GM19023 (cell line): ENCODE results near the gene BLM.

Experiments used
- ATAC-seq: cut with Tn5 transposase; IDR thresholded peaks from one replicate; pipeline ENCODE4 v1.9.1; 2021; ENCODE audit warnings: mild to moderate bottlenecking, moderate library complexity; ENCODE audit not compliant: unreplicated experiment

Gene BLM

GRCh38 chr15:90691369-90691768, 25.8 kb upstream of the BLM start:
- ATAC-seq: no peak

DNA sequence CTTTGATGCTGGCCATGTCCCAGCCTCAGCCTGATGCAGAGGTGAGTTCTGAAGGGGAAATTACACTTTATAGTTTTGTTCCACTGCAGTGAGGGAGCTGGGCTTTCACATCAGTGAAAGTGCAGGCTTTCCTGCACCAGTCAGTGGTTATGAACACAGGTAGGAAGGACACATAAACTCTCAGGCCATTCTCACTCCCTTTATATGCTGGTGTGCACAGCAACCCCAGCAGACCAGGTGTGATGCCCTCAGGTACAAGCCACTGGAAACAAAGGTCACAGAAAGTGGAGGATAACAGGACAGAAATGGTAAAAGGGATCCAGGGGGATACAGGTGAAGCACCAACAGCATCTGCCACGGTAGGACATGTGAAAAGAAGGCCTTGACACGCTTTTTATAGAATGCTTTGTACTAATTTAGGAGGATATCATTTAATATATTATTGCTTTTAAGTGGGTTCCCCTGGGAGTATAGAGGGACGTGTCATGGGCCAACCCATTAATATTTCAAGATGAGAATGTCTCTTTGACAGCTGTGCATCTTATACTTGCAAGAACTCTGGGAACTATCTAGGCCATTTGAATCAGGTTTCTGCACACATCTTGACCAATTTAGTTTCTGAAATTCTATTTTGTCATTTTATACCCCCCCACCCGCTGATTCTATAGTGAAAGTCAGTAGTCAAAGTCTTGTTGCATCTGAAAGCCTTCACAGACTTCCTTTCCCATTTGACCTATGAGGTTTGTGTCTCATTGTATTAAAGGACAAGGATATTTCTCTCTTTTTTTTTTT, 25.0 kb upstream of the BLM start:
- ATAC-seq: peak; percentile 55

DNA sequence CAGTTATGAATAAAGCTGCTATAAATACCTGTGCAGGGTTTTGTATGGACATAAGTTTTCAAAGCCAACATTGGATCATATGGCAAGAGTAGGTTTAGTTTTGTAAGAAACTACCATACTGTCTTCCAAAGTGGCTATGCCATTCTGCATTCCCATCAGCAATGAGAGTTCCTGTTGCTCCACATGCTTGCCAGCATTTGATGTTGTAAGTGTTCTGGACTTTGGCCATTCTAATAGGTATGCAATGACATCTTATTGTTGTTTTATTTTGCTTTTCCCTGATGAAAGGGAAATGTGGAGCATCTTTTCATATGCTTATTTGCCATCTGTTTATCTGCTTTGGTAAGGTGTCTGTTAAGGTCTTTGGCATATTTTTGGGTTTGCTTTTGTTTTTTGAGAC, 22.2 kb upstream of the BLM start:
- ATAC-seq: no peak

DNA sequence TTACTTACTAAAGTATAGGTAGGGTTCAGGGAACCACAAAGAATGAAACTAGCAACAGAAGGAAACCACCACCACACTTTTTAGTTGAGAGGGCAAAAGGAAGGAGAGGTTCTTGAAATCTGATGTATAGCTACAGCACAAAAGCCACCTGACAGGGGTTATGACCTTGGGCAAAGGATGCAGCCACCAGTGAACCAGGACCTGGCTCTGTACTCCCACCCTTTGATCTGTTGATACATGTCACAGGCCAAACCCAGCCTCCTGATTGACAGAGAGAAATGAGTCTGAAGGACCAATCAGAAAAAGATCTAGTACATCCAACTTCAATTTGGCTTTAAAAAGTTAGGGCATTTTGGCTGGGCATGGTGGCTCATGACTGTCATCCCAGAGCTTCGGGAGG, 20.0 kb upstream of the BLM start:
- ATAC-seq: no peak

DNA sequence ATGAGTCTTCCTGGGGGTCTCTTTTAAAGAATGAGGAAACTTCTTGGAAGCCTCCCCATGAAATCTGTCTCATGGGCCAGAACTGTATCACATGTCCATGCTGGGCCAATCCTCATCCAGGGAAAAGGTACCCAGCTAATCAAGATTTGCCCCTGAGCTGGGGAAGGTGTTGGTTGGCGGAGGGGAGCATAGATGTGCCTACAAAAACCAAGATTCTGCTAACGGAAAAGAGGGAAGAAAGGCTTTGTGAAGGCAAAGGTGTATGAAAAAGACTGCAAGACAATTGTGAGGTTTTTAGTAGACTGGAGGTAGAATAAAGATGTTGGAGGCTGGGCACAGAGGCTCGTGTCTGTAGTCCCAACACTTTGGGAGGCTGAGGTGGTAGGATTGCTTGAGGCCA, 18.5 kb upstream of the BLM start:
- no peak for ATAC-seq

- ATAC-seq: no peak
These were observed 16.1 kb upstream of the BLM start for GRCh38 chr15:90701048-90701447.

DNA sequence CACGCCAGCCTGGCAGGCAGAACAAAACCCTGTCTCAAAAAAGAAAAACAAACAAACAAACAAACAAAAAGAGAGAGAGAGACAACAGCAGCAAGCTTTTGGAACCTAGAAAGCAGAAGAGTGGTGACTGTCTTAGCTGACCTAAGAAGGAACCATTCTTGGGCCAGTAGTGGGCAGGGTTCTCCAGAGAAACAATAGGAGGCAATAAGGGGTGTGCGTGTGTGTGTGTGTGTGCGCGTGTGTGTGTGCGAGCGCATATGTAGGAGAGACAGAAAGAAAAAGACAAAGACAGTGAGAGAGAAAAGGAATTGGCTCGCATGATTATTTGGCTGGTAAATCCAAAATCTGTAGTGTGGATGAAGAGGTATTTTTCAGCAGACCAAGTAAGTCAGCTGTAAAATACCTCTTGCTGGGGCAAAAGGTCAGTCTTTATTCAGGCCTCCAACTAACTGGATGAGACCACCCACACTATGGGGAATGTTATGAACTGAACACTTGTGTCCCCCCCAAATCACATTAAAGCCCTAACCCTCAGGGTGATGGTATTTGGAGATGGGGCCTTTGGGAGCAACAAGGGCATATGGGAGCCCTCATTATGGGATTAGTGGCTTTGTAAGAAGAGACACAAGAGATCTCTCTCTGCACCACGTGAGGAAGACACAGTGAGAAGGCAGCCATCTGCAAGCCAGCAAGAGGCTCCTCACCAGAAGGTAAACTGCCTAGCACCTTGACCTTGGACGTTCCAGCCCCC, 15.1 kb upstream of the BLM start:
- no peak for ATAC-seq

DNA sequence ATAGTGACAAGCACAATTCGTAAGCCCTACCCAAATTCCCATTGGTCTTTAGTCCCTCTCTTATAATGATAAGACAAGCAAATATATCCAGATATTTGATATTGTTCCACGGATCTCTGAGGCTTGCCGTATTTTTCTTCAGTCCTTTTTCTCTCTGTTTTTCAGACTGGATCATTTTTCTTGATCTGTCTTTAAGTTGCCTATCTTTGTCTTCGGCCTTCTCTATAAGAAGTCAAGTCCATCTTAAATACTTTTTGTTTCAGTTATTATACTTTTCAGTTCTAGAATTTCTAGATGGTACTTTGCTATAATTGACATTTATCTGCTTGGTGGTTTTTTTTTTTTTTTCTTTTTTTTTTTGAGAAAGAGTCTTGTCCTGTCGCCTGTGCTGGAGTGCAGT, 13.7 kb upstream of the BLM start:
- ATAC-seq: no peak

- ATAC-seq: no peak
These were observed 11.9 kb upstream of the BLM start for GRCh38 chr15:90705212-90705611.

- ATAC-seq: no peak
These were observed 10.5 kb upstream of the BLM start for GRCh38 chr15:90706394-90707327.

DNA sequence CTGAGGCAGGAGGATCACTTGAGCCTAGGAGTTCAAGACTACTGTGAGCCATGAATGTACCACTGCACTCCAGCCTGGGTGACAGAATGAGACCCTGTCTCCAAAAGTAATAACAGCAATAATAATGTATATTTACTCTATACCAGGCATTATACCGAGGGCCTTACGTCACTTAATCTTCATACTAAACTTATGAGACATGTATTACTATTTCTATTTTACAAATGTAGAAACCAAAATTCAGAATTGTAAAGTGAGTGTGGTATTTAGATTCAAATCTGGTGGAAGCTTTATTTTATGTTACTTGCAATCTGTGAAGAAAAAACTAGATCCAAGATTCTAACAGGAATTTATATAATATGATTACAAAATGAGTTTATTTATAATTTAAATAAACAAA, 9.7 kb upstream of the BLM start:
- ATAC-seq: no peak

GRCh38 chr15:90708516-90708915, 8.6 kb upstream of the BLM start:
- ATAC-seq: no peak

DNA sequence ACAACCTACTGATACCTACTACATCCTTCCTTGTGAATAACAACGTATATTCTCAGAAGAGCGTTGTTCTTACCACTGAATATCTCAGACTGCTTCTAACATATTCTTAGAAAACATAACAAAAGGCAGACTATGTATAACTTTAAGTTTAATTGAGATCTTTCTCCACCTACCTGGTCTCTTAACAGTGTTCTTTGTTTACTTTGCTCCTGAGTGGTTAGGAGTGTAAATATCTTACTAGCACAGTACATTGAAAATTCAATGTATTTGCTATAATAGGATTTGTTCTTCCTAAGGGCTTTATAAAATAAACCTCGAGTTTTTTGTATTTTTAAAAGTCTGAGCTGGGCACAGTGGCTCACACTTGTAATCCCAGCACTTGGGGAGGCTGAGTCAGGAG, 7.9 kb upstream of the BLM start:
- ATAC-seq: no peak

GRCh38 chr15:90710436-90711027, 6.6 kb upstream of the BLM start:
- ATAC-seq: no peak

GRCh38 chr15:90711418-90711824, 5.7 kb upstream of the BLM start:
- ATAC-seq: no peak

GRCh38 chr15:90711842-90712241, 5.3 kb upstream of the BLM start:
- ATAC-seq: no peak

DNA sequence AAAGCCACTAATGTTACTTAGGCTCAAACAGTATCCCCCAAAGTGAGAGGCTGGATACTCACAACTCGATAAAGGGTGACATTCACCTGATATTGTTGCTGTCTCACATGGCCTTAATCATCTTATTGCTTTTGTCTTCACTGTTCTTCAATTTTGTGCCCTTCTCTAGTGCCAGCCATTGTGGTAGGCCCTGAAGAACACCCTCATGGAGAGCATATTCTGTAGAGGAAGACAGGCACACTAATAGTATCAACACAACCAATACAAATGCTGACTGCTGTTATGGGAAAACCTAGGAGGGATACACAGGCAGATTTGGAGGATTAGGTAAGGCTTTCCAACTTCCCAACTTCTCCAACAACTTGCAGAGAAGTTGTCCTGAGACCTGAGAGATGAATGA, 4.1 kb upstream of the BLM start:
- no peak for ATAC-seq

DNA sequence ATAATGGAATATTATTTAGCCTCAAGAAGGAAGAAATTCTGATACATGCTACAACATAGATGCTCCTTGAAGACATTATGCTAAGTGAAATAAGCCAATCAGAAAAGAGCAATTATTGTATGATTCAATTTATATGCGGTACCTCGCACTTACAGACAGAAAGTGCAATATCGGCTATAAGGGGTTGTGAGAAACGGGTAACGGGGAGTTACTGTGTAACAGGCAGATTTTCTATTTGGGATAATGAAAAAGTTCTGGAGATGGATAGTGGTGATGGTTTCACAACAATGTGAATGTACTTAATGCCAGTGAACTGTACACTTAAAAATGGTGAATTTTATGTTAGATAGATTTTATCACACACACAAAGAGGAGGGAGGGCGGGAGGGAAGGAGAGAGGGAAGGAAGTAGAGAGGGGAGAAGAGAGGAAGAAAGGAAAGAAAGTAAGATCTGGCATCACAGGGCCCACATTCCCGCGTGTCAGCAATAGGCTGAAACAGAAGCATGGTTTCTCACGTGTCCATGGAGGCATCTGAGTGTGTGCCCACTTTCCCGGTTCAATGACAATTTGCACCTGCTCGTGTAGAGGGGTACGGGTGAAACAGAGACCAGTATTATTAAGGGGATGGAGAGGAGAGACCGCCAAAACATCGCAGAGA, 700 bp upstream of the BLM start:
- ATAC-seq: no peak

DNA sequence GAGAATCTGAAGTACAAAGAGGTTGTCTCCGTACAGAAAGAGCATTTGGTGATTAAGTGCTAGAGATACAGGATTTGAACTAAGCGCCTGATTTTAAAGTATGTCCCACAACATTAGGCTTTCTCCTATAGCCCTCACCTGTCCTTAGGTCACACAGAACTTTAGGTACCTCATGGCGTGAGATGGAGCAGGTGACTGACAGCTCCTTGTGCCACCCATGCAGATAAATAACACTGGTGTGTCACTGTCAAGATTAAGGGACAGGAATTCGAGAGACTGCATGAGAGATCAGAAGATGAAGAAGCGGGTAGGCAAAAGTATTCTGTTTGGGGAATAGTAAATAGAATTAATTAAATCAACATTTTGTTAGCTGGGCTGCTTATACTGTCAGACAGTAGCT, 1.1 kb downstream of the BLM start:
- ATAC-seq: no peak

GRCh38 chr15:90720131-90720530, 3.0 kb downstream of the BLM start:
- no peak for ATAC-seq

- ATAC-seq: no peak
These were observed 12.1 kb downstream of the BLM start for GRCh38 chr15:90729261-90729660.
